CD4-positive, alpha-beta T cell treated with Interferon alpha-2 for 1 hour (primary cell): ENCODE results near the gene RAMP1.

ENCODE experiments used
- DNase-seq, 2 donors: peaks; one replicate each; pipeline ENCODE4 v3.0.0-alpha.2; 2020 to 2022

RAMP1 gene

DNA sequence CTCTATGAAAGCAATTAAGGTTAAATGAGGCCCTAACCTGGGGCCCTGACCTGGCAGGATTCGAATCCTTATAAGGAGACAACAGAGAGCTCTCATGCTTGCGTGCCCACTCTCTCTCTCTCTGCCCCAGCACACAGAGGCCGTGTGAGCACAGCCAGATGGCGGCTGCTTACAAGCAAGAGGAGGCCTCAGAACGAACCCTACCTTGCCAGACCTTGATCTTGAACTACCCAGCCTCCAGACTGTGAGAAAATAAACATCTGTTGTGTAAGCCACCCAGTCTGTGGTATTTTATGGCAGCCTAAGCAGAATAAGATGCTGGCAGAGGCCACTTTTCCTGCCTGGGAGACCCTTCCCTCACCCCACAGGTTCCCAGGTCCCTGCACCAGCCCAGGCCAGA is 102.2 kb downstream of the RAMP1 start:
- DNase-seq = no peak
